Gastrocnemius medialis (tissue), 4 donors: ENCODE data around the gene PLEKHN1. TPM values are rescaled to one million over a fixed set of nuclear protein-coding genes. Genes with fewer than 3 reads are reported as not detected.

Experiments
- ATAC-seq, 2 donors: fragments of 150-250 bp; one replicate each; pipeline ENCODE4 v1.9.1; 2016
- DNase-seq, 2 donors: peaks; one replicate each; pipeline ENCODE4 v3.0.0-alpha.2; 2019
- H3K27ac ChIP-seq, 4 donors: fragments of 200-600 bp; sonication (generic); 1 replicate in 1 of 4; 2 replicates in 3 of 4; pipeline ENCODE4 v1.5.1; 2016 to 2018; ENCODE audit warnings: mild to moderate bottlenecking in 2 of 4, moderate library complexity in 1 of 4
- H3K27me3 ChIP-seq, 3 donors: fragments of 200-600 bp; sonication (generic) in 2 of 3; 1 replicate in 1 of 3; 2 replicates in 2 of 3; pipeline versions ENCODE4 v1.5.1 to v1.6.0; 2016 to 2019; ENCODE audit warnings: mild to moderate bottlenecking in 1 of 3, moderate library complexity in 1 of 3
- H3K36me3 ChIP-seq, 2 donors: fragments of 200-600 bp; sonication (generic) in 1 of 2; one replicate each; pipeline ENCODE4 v1.5.1; 2017 to 2018
- H3K4me1 ChIP-seq, 2 donors: fragments of 200-600 bp; sonication (generic) in 1 of 2; one replicate each; pipeline ENCODE4 v1.5.1; 2016 to 2017; ENCODE audit warnings: mild to moderate bottlenecking in 2 of 2
- H3K4me3 ChIP-seq, 4 donors: fragments of 200-600 bp; sonication (generic) in 3 of 4; 1 replicate in 1 of 4; 2 replicates in 3 of 4; pipeline ENCODE4 v1.5.1; 2016 to 2019; ENCODE audit warnings: mild to moderate bottlenecking in 2 of 4
- H3K9me3 ChIP-seq, 3 donors: fragments of 200-600 bp; sonication (generic) in 2 of 3; 1 replicate in 1 of 3; 2 replicates in 2 of 3; pipeline ENCODE4 v1.5.1; 2016 to 2019
- POLR2A ChIP-seq, 2 donors: fragments of 450-650 bp; IDR thresholded peaks; one replicate each; pipeline ENCODE4 v1.6.1; 2017; ENCODE audit warnings: antibody characterized with exemption in 2 of 2, mild to moderate bottlenecking in 2 of 2, moderate library complexity in 2 of 2
- in situ Hi-C, 4 donors: fragments of 200-750 bp; cut with MboI; loops; one replicate each; pipeline versions ENCODE4 v1.15.0 to v1.8.0; 2017; ENCODE audit warnings: low sequenced_read_pairs in 4 of 4
- intact Hi-C: fragments of 100-400 bp; cut with DNase I; formaldehyde crosslinking; loops from one replicate; pipeline ENCODE4 v1.15.1; 2023; ENCODE audit warnings: low total_unique reads
- total RNA-seq, 4 donors: library from RNA; depleted of rRNA; stranded (reverse); fragments of >200 nt; gene quantifications; one replicate each; pipeline versions ENCODE4 v1.1.0 to v1.2.3, GENCODE V29; 2016
- TF ChIP-seq, protein P1 (sequence below), 5 experiments: fragments of 450-650 bp in 3 of 5; fragments of 200-600 bp in 2 of 5; sonication (generic) in 2 of 5; IDR thresholded peaks in 4 of 5; conservative IDR thresholded peaks in 1 of 5; 1 replicate in 4 of 5; 2 replicates in 1 of 5; pipeline ENCODE4 v1.5.1; 2016 to 2019; ENCODE audit warnings: antibody characterized with exemption in 5 of 5, mild to moderate bottlenecking in 3 of 5, moderate library complexity in 3 of 5

PLEKHN1 gene
- total RNA-seq, 4 donors from 2014 or later, result 0.23 TPM; not detected in 3

DNA sequence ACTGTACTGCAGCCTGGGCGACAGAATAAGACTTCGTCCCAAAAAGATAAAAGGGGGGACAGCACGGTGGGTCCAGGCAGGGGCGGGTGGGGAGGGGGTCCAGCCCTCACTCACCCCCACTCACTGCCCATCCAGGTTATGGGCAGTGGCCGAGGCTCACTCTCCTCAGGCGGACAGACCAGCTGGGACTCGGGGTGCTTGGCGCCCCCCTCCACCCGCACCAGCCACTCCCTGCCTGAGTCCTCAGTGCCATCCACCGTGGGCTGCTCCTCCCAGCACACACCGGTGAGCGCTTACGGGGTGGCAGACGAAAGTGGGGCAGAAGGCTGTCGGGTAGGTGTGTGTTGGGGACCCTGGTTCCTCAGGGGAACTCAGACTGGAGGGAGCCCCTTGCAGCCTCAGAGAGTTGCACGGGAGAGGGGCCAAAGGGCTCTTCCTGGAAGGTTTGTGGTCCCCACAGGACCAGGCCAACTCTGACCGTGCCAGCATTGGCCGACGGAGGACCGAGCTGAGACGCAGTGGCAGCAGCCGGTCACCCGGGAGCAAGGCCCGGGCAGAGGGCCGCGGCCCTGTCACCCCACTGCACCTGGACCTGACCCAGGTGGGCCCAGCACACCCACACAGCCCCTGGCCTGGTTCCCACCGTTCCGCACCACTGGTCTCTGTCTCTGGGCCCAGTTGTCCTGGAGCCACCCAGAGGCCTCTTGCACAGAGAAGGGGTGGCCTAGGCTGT is 6.6 kb downstream of the PLEKHN1 start:
- no peaks in the 10 kb centered on the region for H3K36me3 ChIP-seq
- TF ChIP-seq POLR2A (IDR thresholded peaks at IDR 0.05), result no peak
- TF ChIP-seq, protein P1, sequence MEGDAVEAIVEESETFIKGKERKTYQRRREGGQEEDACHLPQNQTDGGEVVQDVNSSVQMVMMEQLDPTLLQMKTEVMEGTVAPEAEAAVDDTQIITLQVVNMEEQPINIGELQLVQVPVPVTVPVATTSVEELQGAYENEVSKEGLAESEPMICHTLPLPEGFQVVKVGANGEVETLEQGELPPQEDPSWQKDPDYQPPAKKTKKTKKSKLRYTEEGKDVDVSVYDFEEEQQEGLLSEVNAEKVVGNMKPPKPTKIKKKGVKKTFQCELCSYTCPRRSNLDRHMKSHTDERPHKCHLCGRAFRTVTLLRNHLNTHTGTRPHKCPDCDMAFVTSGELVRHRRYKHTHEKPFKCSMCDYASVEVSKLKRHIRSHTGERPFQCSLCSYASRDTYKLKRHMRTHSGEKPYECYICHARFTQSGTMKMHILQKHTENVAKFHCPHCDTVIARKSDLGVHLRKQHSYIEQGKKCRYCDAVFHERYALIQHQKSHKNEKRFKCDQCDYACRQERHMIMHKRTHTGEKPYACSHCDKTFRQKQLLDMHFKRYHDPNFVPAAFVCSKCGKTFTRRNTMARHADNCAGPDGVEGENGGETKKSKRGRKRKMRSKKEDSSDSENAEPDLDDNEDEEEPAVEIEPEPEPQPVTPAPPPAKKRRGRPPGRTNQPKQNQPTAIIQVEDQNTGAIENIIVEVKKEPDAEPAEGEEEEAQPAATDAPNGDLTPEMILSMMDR (IDR thresholded peaks at IDR 0.05 in 4 of 5, conservative IDR thresholded peaks at IDR 0.05 in 1 of 5), result no peak
- DNase-seq (peak in 1 of 2 donors; percentile 68), ATAC-seq (peak in 1 of 2 donors; percentile 17)
- H3K4me1 ChIP-seq, result peaks cover 0 to 33% of the 10 kb centered on the region in 2 donors
- no peak overlapping the region for H3K4me3 ChIP-seq
- H3K9me3 ChIP-seq, result no peaks in the 10 kb centered on the region
- intact Hi-C loops (no loop called here), in situ Hi-C loops (no loop called here)
- H3K27ac ChIP-seq, result peak overlapping the region in 2 of 4 donors; percentile 93 to 94
- peaks cover 6 to 23% (median 17%) of the 10 kb centered on the region in 3 donors for H3K27me3 ChIP-seq

DNA sequence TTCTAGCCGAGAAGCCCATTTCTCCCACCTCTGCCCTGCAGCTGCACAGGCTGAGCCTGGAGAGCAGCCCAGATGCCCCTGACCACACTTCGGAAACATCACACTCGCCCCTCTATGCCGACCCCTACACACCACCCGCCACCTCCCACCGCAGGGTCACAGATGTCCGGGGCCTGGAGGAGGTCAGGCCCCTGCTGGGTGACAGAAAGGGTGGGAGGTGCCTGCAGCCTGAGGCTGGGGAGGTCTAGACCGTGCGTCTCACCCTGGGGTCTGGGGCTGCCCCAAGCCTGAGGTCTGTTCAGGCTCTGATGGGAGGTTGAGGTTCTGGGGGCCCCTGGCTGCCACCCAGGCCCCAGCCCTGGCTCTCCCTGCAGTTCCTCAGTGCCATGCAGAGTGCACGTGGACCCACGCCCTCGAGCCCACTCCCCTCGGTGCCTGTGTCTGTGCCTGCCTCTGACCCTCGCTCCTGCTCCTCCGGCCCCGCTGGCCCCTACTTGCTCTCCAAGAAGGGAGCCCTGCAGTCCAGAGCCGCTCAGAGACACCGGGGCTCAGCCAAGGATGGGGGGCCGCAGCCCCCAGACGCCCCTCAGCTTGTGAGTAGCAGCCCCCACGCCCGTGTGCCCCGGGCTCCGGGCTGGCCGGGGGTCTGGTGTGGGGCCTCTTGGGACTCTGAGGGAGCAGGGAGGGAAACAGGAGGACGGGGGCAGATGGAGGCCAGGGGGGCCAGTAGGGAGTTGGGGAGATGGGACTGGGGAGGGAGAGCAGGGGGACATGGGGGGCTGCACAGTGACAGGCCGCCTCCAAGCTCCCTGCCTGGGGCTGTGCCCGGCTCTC is 7.4 kb downstream of the PLEKHN1 start:
- Histone ChIP-seq H3K36me3 (no peaks in the 10 kb centered on the region), H3K4me1 (peaks cover 5 to 41% of the 10 kb centered on the region in 2 donors), H3K27ac (peak overlapping the region in 2 of 4 donors; percentile 93 to 94), H3K4me3 (no peak overlapping the region), H3K27me3 (peaks cover 6 to 18% (median 14%) of the 10 kb centered on the region in 3 donors), H3K9me3 (no peaks in the 10 kb centered on the region)
- intact Hi-C loops (no loop called here), in situ Hi-C loops (no loop called here)
- peak in 1 of 2 donors; percentile 1 for ATAC-seq
- TF ChIP-seq, protein P1 (IDR thresholded peaks at IDR 0.05 in 4 of 5, conservative IDR thresholded peaks at IDR 0.05 in 1 of 5), result no peak
- no peak for TF ChIP-seq POLR2A (IDR thresholded peaks at IDR 0.05)
- DNase-seq, result peak in 1 of 2 donors; percentile 45

DNA sequence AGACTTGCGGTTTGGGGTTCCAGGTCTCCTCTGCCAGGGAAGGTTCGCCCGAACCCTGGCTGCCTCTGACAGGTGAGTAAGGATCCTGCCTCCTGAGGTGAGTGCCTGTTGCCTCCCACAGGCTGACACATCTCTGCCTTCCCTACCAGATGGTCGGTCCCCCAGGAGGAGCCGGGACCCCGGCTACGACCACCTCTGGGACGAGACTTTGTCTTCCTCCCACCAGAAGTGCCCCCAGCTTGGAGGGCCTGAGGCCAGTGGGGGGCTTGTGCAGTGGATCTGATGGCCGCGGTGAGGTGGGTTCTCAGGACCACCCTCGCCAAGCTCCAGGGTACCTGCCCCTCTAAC is 8.0 kb downstream of the PLEKHN1 start:
- peak overlapping the region in 2 of 4 donors; percentile 93 to 94 for H3K27ac ChIP-seq
- peaks cover 6 to 14% (median 12%) of the 10 kb centered on the region in 3 donors for H3K27me3 ChIP-seq
- H3K4me1 ChIP-seq, result peaks cover 7 to 44% of the 10 kb centered on the region in 2 donors
- TF ChIP-seq, protein P1 (IDR thresholded peaks at IDR 0.05 in 4 of 5, conservative IDR thresholded peaks at IDR 0.05 in 1 of 5), result no peak
- TF ChIP-seq POLR2A (IDR thresholded peaks at IDR 0.05), result no peak
- intact Hi-C loops, result no loop called here
- DNase-seq (no peak), ATAC-seq (no peak)
- in situ Hi-C loops, result no loop called here
- no peaks in the 10 kb centered on the region for H3K36me3 ChIP-seq
- H3K4me3 ChIP-seq, result no peak overlapping the region
- no peaks in the 10 kb centered on the region for H3K9me3 ChIP-seq

DNA sequence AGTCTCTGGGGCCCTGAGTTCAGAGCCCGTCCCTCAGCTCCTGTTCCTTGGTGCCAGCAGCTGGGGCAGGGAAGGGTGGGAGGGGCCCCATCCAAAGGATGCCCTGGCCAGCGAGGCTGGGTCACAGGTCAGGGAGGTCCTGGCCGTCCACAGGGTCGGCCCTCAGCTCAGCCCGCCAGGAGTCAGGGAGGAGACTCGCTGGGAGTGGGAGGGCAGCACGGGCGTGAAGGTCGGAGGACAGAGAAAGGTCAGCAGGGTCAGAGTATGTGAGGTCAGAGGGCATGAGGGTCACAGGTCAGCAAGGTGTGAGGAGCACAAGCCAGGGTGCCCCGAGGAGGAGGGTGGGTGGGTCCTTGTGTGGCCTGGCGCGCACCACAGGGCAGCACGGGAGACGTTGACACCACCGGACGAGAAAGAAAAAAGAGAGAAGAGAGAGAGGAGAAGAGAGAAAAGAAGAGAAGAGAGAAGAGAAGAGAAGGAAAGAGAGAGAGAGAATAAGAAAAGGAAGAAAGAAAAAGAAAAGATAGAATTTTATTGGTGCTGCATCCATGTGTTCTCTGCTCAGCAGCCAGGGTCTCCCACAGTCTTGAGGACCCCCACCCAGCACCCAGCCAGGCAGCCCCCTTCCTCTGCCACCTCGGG is 8.5 kb downstream of the PLEKHN1 start:
- Histone ChIP-seq H3K9me3 (no peaks in the 10 kb centered on the region), H3K4me1 (peaks cover 12 to 44% of the 10 kb centered on the region in 2 donors), H3K4me3 (no peak overlapping the region), H3K36me3 (no peaks in the 10 kb centered on the region), H3K27me3 (peaks cover 6 to 14% (median 12%) of the 10 kb centered on the region in 3 donors), H3K27ac (peak overlapping the region; percentile 88 to 94 (median 91))
- peak in 1 of 2 donors; percentile 58 for DNase-seq
- TF ChIP-seq, protein P1 (IDR thresholded peaks at IDR 0.05 in 4 of 5, conservative IDR thresholded peaks at IDR 0.05 in 1 of 5), result no peak
- no peak for TF ChIP-seq POLR2A (IDR thresholded peaks at IDR 0.05)
- in situ Hi-C loops, result no loop called here
- intact Hi-C loops, result no loop called here
- no peak for ATAC-seq
